GM12865 (cell line): ENCODE measurements around the gene GRK5.

Source experiments
- DNase-seq: peaks from one replicate; pipeline ENCODE4 v3.0.0; 2010; ENCODE audit warnings: low read depth
- H3K4me3 ChIP-seq: 2 replicates; pipeline ENCODE4 v1.5.1; 2011; ENCODE audit warnings: mild to moderate bottlenecking, low read depth, low read length, control low read depth
- CTCF ChIP-seq: IDR thresholded peaks from 2 replicates; pipeline ENCODE4 v1.5.1; 2011; ENCODE audit warnings: low read length, control low read depth, low read depth, inconsistent platforms; ENCODE audit not compliant: insufficient read depth; ENCODE audit errors: missing control alignments

GRK5 gene

GRCh38 chr10:119286983-119287633 lies 79.7 kb downstream of the GRK5 start:
- no peak for TF ChIP-seq CTCF
- no peak overlapping the region for H3K4me3 ChIP-seq
- DNase-seq, result no peak

- no peak for DNase-seq
- H3K4me3 ChIP-seq, result no peak overlapping the region
- no peak for TF ChIP-seq CTCF
Measured at GRCh38 chr10:119288574-119289001, 81.2 kb downstream of the GRK5 start.

- no peak for TF ChIP-seq CTCF
- H3K4me3 ChIP-seq, result no peak overlapping the region
- no peak for DNase-seq
Measured at GRCh38 chr10:119289227-119289920, 82.0 kb downstream of the GRK5 start.

- no peak for DNase-seq
- no peak overlapping the region for H3K4me3 ChIP-seq
Measured at GRCh38 chr10:119290301-119291048, 83.1 kb downstream of the GRK5 start.

DNA sequence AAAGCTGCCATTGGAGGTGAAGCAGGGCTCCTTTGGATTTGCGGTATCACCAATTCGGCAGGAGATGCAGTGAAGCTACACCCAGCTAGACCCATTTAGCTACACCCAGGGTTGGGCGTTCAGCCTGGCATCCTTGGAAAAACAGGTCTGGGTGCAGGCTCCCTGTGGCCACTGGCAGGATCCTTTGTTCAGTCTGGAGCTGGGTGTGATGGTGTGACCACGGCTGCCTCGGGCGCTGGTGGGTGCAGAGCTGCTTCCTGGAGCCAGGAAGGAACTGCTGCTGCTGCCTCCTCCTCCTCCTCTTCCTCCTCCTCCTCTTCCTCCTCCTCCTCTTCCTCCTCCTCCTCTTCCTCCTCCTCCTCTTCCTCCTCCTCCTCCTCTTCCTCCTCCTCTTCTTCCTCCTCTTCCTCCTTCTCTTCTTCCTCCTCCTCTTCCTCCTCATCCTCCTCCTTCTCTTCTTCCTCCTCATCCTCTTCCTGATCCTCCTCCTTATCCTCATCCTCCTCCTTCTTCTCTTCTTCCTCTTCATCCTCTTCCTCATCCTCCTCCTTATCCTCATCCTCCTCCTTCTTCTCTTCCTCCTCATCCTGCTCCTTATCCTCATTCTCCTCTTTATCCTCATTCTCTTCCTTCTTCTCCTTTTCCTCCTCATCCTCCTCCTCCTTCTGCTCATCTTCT lies 84.0 kb downstream of the GRK5 start:
- DNase-seq, result no peak
- no peak for TF ChIP-seq CTCF
- no peak overlapping the region for H3K4me3 ChIP-seq

More at GRCh38 chr10:119290301-119291048, 83.1 kb downstream of the GRK5 start:
- no peak for TF ChIP-seq CTCF

DNA sequence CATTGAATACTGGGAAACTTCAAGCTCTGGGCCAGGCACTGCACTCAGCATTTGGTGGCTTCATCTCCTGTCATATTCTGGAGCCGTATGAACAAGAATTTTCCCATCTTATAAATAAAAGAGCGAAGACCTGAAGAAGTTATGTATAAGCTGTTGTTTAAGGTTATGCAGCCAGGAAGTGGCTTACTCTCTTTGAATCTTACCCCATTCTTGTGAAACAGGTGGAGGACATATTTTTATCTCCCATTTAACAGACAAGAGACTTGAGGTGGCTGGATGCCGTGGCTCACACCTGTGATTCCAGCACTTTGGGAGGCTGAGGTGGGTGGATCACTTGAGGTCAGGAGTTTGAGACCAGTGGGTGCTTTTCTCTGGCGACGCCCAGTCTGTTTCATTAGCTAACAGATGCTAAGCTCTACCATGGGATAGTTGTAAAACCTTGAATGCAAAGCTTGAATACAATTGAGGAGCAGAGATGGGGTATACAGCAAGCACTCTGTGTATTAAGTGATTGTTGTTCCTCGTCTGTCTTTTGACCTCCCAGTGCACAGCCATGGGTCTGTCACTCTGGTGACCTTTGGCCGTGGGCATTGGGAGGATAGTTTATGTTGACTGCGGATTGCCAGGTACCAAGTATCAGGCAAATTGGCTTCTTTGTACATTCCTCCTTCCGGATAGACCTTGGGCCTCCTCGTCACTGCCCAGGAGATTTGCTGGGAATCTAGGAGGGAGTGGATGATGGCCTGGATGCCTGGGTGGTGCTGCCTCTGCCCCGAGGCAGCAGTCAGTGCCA lies 85.8 kb downstream of the GRK5 start:
- no peak for TF ChIP-seq CTCF
- DNase-seq, result no peak
- no peak overlapping the region for H3K4me3 ChIP-seq
